Measurements from ENCODE around the gene CRLF1.

CRLF1 gene

DNA sequence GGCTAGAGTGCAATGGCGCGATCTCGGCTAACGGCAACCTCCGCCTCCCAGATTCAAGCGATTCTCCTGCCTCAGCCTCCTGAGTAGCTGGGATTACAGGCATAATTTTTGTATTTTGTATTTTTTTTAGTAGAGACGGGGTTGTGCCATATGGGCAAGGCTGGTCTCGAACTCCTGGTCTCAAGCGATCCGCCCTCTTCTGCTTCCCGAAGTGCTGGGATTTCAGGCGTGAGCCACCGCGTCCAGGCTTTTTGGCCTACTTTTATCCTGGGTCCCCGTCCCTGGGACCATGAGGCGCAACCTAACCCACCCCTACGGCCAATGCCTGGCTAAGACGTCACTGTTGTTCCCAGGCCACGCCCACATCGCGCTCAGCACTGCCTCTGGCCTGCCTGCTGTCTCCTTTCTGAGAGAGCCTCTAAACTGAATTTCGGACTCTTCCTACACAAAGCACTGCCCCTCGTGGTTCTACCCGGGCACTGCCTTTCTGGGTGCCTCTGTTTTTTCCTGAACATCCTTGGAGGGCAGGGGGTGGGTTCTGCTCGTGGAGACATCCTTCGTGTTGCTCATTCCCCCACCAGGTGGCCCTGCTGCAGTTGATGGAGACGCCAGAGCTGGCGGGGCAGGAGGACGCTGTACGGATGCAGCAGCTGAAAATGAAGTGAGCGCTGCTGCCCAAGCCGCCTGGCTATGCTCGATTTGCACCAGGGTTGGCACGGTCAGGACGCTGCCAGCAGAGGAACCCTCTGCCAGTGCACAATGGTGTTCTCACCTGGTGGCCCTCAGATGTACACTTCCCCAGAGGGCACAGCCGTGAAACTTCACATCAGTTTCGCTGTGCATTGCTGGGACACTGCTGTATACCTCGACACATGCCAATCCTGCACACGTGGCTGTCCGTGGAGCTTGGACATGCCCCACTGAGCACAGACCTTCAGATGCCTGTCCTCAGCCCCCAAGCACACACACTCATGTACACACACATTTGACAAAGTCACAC is 16.0 kb downstream of the CRLF1 start:
- peak; percentile 40 to 49 for DNase-seq

DNA sequence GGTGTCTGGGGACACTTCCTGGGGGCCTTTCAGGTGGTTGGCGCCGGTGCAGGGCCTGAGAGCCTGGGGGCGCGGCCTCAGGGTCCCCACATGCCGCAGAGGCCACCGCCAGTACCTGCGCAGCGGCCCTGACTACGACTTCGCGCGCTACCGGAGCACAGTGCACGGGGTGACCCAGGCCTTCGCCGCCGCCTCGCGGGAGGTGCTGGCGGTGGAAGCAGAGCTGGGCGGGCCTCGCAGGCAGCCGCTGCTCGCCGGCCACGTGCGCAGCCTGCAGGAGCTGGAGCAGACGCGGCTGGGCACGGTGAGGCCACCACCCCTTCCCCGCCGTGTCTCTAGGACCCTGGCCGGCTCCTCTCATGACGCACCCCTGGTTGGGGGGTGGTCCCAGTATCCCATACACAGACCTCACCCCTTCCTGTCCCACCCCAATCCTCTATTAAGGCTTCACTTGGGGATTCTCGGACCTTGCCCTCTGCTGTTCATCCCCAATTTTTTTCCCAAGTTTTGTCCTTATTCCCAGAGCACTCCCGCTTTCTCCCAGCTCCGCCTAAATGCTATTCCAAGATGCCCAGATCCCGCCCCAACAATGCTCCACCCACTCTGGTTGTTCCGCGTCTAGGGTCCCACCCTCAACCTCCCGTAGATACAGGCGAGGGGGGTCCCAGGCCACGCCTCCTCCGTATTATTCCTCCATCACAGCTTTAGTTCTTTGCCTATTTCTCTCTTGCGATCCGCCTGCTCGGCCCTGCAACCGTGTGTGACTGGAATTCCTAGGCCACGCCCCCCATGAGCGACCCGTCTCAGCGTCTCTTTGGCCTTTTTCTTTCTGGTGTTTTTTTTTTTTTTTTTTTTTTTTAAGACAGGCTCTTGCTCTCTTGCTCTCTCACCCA is 17.0 kb downstream of the CRLF1 start:
- DNase-seq, result peak in 1 of 2 experiments; percentile 65

DNA sequence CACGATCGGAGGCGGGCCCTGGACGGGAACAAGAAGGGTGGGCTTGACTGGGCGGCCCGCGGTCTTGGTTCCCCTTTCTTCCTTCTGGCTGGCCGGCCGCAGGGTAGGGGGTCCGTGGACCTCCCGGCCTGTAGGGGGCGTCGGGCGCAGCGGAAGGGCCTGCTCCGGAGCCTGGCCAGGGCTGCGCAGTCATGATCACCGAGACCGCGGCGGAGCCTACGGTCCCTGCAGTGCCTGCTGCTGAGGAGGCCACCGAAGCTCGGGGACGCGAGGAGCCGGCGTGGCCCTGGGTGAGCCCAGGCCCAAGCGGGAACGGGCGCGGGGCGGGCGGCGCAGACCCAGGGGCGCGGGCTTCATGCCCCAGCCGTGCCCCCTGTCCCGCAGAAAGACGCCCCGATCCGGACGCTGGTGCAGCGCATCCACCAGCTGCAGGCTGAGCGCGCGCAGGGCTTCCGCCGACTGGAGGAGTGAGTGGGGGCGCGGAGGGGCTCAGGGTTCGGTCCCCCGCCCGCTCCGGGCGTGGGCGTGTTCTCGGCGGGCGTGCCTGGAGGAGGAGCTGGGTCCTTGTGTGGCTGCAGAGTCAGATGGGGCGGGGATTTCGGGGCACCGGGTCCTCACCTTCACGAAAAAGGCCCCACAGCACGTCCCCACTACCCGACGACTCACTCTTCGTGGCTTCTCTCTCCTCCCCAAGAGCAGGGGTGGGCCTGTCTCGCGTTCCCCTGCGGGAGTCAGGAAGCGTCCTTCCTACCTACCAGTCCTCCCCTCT is 17.8 kb downstream of the CRLF1 start, which contains the start of gene REX1BD:
Gene REX1BD (plus strand): TSS at position 188 of the 769 bp plus-strand sequence. CDS start 4 bp downstream, at position 192.
- DNase-seq, result peak; percentile 87

DNA sequence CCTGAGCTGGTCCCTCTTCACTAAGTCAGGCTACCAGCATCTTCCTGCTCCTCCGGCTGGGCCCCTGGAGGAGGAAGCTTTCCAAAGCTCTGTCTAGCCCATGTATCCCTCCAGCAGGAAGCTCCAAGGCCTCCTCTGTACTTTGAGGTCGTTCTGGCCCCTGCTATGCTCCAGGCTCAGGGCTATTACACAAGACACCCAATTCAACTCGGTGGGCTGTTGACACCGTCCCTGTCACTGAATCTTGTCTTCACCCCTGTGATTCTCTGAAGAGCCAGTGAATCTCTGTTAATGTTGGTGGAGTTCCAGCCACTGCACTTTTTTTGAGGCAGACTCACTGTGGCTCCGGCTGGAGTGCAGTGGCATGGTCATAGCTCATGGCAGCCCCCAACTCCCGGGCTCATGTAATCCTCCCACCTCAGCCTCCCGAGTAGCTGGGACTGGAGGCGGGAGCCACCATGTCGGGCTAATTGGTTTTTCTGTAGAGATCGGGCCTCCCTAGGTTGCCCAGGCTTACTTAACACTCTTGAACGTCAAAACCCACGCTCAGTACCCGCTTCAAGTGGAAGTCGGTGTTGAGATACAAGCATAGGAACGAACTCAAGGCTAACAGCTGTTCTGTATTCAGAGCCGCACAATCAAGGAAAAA is 18.5 kb downstream of the CRLF1 start:
- no peak for DNase-seq

DNA sequence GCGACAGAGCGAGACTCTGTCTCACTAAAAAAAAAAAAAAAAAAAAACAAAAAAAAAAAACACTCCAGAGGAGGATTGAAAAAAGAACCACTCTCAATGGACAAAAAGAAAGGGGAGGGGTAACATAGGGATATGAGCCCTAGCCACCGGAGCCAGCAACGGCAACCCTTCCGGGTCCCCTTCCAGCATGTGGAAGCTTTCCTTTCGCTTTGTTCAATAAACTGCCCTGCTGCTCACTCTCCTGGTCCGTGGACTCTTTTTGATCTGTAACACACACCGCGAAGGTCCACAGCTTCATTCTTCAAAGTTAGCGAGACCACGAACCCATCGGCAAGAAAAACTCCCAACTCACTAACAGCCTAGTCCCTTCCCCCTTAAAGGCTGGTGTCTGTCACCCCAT is 19.0 kb downstream of the CRLF1 start:
- no peak for DNase-seq

DNA sequence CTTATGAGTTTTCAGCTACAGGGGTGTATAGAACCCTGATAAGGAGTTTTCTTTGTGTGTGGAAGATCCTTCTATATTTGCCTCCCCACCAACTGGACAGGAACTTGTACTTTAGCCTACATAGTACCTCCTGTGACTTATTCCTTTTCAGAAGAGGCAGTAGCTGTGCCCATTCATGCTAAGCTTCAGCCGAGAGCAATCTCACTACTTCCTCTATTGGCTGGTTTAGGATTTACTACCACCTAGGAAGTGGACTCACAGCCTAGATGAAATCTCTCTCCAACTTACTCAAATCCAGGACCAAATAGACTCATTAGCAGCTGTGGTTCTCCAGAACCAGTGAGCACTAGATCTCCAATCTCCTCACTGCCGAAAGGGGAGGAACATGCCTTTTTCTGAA is 20.3 kb downstream of the CRLF1 start:
- DNase-seq, result no peak

DNA sequence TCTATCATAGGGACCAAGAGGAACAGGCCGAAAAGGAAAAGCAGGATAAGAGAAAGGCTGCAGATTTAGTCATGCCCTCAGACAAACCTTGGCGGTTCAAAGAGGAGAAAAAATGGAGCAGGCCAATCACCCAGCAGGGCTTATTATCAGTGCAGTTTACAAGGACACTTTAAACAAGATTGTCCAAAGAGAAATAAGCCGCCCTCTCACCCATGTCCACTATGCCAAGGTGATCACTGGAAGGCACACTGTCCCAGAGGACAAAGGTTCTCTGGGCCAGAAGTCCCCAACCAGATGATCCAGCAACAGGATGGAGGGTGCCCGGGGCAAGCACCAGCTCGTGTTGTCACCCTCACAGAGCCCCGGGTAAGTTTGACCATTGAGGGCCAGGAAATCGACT is 26.3 kb downstream of the CRLF1 start:
- DNase-seq, result no peak

DNA sequence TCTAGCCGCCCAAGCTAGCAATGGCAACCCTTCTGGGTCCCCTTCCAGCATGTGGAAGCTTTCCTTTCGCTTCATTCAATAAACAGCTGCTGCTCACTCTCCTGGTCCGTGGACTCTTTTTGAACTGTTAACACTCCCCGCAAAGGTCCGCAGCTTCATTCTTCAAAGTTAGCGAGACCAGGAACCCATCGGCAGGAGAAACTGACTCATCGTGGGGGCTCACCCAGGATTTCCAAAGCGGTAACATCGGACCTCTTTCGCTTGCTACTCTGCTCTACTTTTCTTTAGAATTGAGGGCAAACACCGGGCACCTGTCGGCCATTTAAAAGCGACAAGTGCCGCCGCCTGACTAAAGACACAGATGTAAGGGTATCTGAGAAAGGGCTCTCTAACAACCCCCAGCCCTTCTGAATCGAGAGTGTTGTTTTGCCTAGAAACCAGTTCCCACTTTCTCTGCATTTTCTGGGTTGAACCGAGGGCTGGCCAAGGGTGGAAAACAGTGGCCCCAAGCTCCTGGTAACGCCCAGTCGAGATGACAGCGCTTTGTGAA is 29.2 kb downstream of the CRLF1 start:
- no peak for DNase-seq

DNA sequence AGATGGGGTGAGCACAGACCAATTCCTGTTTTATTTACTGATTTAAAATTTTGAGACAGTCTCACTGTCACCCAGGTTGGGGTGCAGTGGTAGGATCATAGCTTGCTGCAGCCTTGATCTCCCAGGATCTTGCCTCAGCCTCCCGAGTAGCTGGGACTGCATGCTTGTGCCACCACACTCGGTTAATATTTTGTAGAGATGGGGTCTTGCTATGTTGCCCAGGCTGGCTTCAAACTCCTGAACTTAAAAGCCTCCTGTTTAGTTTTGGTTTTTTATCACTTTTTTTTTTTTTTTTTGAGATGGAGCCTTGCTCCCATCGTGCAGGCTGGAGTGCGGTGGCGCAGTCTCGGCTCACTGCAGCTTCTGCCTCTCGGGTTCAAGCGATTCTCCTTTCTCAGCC is 30.2 kb downstream of the CRLF1 start:
- DNase-seq, result no peak

DNA sequence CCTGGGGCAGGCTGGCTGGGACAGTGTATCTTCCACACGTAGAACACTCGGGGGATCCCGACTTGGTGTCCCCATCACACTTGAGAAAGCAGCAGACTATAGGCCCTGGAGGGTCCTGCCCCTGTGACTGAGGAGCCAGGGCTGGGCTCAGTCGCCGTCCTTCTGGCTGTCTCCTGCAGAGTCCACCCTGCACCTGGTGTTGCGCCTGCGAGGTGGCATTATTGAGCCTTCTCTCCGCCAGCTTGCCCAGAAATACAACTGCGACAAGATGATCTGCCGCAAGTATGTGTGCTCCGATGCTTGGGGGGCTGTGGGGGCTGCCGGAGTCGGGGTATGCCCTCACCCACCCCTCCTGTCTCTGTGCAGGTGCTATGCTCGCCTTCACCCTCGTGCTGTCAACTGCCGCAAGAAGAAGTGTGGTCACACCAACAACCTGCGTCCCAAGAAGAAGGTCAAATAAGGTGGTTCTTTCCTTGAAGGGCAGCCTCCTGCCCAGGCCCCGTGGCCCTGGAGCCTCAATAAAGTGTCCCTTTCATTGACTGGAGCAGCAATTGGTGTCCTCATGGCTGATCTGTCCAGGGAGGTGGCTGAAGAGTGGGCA is 31.8 kb downstream of the CRLF1 start:
- no peak for DNase-seq

DNA sequence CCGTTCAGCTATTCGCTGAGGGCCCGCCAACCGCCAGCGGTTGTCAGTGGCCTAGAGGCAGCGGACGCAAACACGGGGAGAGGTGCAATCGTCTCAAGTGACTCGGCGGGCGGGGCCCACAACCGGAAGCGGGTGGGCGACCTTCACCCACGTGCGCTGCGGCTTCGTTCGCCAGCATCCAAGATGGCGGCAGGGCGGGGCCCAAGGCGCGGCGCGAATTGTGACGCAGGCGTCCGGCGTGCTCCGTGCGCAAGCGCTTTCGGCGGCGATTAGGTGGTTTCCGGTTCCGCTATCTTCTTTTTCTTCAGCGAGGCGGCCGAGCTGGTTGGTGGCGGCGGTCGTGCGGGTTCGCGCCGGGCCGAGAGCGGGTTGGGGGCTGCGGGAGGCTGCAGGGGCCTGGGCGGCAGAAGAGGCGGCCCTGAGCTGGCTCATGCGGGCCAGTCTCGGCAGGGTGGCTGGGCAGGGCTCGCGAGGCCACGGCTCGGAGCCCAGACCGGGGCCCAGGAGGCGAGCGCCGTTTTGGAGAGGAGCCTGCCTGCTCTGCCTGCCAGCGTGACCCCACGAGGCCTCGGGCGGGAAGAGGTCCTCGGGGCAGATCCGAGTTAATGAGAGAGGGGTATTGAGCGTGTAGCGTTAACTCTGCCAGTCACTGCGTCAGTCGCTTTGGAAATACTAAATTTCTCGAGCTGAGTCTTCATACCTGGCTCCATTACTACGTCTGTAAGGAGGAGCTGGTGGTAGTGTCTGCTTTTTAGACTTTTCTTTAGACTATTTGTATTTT is 34.8 kb downstream of the CRLF1 start, which contains the start of gene UBA52:
Gene UBA52 (plus strand): TSS at position 294 of the 781 bp plus-strand sequence. CDS start 1,444 bp downstream, outside the sequence.
- DNase-seq, result peak; percentile 99

DNA sequence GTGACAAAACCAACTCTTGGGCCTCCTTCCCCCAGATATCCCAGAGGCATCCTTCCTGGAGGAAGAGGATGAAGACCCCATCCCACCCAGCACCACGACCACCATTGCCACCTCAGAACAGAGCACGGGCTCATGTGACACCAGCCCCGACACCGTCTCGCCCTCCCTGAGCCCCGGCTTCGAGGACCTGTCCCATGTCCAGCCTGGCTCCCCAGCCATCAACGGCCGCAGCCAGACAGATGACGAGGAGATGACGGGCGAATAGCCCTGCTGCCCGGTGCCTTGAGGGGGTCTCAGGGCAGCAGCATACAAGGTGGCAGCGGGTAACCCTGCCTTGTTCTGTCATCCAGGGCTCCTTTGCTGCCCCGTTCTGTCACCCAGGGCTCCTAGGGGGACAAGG is 38.2 kb downstream of the CRLF1 start:
- DNase-seq, result no peak

DNA sequence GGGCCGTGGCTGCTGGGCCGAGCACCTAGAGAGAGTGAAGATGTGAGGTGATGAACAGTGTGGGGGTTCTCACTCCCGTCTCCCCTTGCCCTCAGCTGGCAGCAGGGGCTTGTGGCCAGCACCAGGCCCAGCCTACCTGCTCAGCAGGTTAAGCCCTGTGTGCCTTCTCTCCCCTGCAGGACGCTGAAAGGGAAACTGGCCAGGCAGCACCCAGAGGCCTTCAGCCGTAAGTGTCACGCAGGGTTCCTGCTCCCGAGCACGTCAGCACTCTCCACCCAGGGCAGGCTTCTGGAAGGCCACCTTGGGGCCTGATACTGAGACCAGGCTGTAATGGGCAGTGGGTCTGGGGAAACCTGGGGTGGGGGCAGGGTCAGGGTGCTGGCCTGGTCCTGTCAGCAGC is 39.6 kb downstream of the CRLF1 start:
- DNase-seq, result no peak

DNA sequence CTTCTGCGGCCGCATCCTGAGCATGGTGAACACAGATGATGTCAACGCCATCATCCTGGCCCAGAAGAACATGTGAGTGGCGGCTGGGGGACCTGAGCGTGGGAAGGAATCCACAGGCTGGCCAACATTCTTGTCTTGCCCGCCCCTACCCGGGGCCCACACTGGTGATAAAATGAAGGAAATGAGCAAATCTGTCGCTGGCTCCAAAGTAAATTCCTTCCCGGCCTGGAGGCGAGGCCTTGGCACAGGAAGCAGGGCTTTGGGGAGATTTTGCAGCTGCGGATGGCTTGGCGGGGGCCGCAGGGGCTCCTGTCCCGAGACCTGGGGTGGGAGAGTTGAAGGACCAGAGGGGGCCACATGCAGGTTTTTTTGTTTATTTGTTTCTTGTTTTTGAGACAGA is 44.5 kb downstream of the CRLF1 start:
- DNase-seq, result no peak

DNA sequence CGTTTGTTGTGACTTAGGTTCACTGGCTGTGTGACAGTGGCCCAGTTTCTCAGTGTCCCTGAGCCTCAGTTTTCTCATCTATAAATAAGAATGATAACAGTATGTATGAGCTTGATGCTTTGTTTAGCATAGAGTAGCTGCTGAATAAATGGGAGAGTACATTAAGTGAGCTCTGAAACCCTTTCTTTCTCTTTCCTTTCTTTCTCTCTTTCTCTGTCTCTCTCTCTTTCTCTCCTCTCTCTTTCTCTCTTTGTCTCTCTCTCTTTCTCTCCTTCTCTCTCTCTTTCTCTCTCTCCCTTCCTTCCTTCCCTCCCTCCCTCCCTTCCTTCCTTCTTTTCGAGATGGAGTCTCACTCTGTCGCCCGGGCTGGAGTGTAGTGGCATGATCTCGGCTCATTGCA is 46.9 kb downstream of the CRLF1 start:
- DNase-seq, result no peak

DNA sequence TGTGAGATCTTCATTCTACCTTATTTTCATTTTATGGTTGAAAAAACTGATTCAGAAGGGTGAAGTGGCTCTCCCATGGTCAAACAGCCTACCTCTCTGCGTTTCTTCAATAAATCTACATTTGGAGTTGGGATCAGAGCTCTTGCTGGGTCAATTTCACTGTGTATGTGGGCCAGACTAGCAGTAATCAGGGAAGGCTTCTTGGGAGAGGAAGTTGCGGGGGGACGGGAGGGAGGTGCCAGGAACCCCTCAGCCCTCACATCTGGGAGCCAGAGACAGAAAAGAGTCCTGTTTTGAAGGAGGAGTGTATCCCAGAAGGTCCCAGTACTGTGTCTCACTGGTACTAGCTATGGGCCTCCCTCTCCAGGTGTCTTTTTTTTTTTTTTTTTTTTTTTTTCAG is 48.0 kb downstream of the CRLF1 start:
- no peak for DNase-seq

DNA sequence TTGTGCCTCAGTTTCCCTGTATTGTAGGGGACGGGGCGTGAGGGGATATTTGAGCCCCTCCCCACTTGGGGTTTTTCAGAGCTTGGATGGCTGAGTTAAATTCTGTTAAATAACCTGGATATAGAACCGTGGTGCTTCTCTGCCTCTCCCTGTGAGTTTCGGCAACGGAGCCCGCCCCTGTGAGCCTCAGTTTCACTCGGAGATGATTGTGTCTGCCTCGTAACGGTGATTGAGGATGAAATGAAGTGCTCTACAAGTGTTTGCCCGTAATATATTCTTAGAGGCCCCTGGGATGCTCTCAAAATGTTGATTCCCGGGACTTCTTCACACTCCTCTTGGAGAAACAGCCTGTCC is 48.4 kb downstream of the CRLF1 start:
- peak in 1 of 2 experiments; percentile 4 for DNase-seq

DNA sequence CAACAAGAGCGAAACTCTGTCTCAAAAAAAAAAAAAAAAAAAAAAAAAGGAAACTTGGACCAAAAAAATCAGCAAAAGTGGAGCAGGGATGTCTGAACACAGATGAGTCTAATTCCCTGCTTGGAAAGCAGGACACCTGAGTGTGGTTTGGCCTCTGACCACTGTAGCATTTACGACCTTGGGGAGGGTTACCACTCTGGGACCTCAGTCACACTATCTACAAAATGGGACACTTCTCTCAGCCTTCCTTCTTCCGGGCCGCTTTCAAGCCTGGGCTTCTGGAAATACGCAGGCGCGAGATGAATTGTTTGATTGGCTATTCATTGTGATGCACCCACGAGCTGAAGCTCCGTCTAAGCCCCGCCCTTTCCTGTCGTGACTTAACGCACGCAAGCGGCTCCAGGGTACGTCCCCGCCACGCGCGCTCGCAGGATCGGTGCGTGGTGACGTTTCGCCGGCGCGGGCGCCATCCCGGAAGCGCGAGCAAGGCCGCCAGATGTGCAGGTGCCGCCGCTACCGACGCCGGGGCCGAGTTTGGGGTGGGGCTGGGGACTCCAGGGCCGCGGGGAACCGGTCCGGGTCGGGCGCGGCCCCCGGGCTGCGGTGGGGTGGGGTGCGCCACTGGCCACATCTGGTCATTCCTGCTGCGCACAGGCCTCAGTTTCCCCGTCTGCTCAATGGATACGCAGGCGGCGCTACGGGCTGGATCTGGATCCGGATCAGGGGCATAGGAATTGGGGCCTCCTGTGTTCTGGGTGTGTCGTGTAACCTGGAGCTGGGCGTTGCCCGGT is 49.0 kb downstream of the CRLF1 start, which contains the start of gene KXD1:
Gene KXD1 (plus strand): TSS at position 460 of the 791 bp plus-strand sequence. CDS start 4,187 bp downstream, outside the sequence.
- peak; percentile 97 to 99 for DNase-seq

DNA sequence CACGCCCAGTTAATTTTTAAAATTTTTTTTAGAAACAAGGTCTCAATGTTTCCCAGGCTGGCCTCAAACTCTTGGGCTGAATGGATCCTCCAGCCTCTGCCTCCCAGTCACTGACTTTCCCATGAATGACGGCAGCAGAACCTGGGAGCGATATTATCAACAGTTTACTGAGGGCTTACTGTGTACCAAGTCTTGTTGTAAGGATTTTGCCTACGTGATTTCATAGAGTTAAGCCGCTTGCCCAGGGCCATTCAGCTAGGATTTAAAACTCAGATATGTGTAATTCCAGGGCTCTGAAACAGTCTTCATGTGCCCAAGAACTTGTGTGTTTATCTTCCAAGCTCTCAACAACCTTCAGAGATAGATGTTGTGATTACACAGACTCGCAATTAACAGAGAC is 55.0 kb downstream of the CRLF1 start:
- peak in 1 of 2 experiments; percentile 57 for DNase-seq

All from NCI-H524 (cell line).